Measurements from ENCODE around the gene PCSK4. TPM values are rescaled to one million over a fixed set of nuclear protein-coding genes. Genes with fewer than 3 reads are reported as not detected.

The PCSK4 gene
- total and polyA plus RNA-seq, 9 of the 15 experiments (the other 6 are each of a cell fraction or from before 2014, with no cell fraction given) = 0.01 to 9.1 (median 2.1) TPM; not detected in 1

- in situ Hi-C loops (cut with MboI) (no loop called here), intact Hi-C loops (cut with micrococcal nuclease) (no loop called here)
- CTCF ChIA-PET (ENCODE audit: low intra/inter-chr PET ratio) = no interaction called here
- Histone ChIP-seq H3K27me3 (ENCODE audit: control insufficient read depth in 2 of 2, insufficient read depth in 2 of 2, low read length in 2 of 2) (no peaks in the 10 kb centered on the region), H3K4me3 (no peak overlapping the region), H3K9me3 (replicated peaks; ENCODE audit: control insufficient read depth, insufficient read depth, low read depth, low read length) (no peaks in the 10 kb centered on the region), H3K4me1 (replicated peaks in 1 of 2; ENCODE audit: control insufficient read depth in 2 of 2, insufficient read depth in 2 of 2, low read length in 2 of 2) (peaks cover 6 to 74% of the 10 kb centered on the region in 2 experiments; a peak in 4 of 5 replicates), H2AFZ (ENCODE audit: low read depth, low read length) (no peak overlapping the region), H3K79me2 (ENCODE audit: control insufficient read depth, insufficient read depth, low read length) (peaks cover 21% of the 10 kb centered on the region), H3K36me3 (ENCODE audit: control insufficient read depth, insufficient read depth, low read length) (no peaks in the 10 kb centered on the region), H3K9me1 (ENCODE audit: control insufficient read depth, insufficient read depth, low read length) (no peaks in the 10 kb centered on the region), H4K20me1 (replicated peaks; ENCODE audit: control insufficient read depth, insufficient read depth, low read length) (peaks cover 14% of the 10 kb centered on the region), H3K4me2 (ENCODE audit: insufficient read depth, low read length) (no peak overlapping the region), H3K9ac (ENCODE audit: insufficient read depth in 1 of 2, low read depth in 2 of 2, low read length in 2 of 2) (no peak overlapping the region), H3K27ac (ENCODE audit: extremely low read depth, low read depth, low read length) (no peak overlapping the region)
- POLR2A ChIA-PET = no interaction called here
- DNase-seq (ENCODE audit: extremely low read depth in 1 of 4, low spot score in 3 of 4) (no peak), FAIRE-seq (no peak), ATAC-seq (no peak)
- TF ChIP-seq SREBF2 (CRISPR knock-in tag; IDR thresholded peaks at IDR 0.05) (no peak), POLR2G (IDR thresholded peaks at IDR 0.05; ENCODE audit: low read depth, low read length) (peak; percentile 18; the same call in 1 of the 2 replicates)
- 44% methylated on average over 17 of the region's 47 CpGs for WGBS (ENCODE audit: insufficient coverage, low coverage, missing lambda C conversion rate)
- no TSS peak for BruUV-seq (replicated peaks)
These were observed 21.3 kb downstream of the PCSK4 start for GRCh38 chr19:1468821-1469254.

- H3K9ac ChIP-seq (ENCODE audit: insufficient read depth in 1 of 2, low read depth in 2 of 2, low read length in 2 of 2) = no peak overlapping the region
- peaks cover 21% of the 10 kb centered on the region for H3K79me2 ChIP-seq (ENCODE audit: control insufficient read depth, insufficient read depth, low read length)
- 93% methylated on average over 20 of the region's 49 CpGs for WGBS (ENCODE audit: insufficient coverage, low coverage, missing lambda C conversion rate)
- H3K4me1 ChIP-seq (replicated peaks in 1 of 2; ENCODE audit: control insufficient read depth in 2 of 2, insufficient read depth in 2 of 2, low read length in 2 of 2) = peaks cover 6 to 70% of the 10 kb centered on the region in 2 experiments; a peak in 4 of 5 replicates
- BruUV-seq (replicated peaks) = no TSS peak
- H3K36me3 ChIP-seq (ENCODE audit: control insufficient read depth, insufficient read depth, low read length) = no peaks in the 10 kb centered on the region
- no peak for FAIRE-seq
- H3K27me3 ChIP-seq (ENCODE audit: control insufficient read depth in 2 of 2, insufficient read depth in 2 of 2, low read length in 2 of 2) = no peaks in the 10 kb centered on the region
- H3K4me2 ChIP-seq (ENCODE audit: insufficient read depth, low read length) = no peak overlapping the region
- peak; percentile 80; the same call in 1 of the 2 replicates for TF ChIP-seq HNRNPL (IDR thresholded peaks at IDR 0.05; ENCODE audit: low read depth, low read length)
- TF ChIP-seq EGR1 (conservative IDR thresholded peaks at IDR 0.05) = no peak
- TF ChIP-seq XRCC4 (IDR thresholded peaks at IDR 0.05; ENCODE audit: extremely low read depth, insufficient read depth, insufficient read length) = no peak
- TF ChIP-seq ZNF592 (IDR thresholded peaks at IDR 0.05) = no peak
- TF ChIP-seq POLR2H (tag; IDR thresholded peaks at IDR 0.05; ENCODE audit: low read depth) = no peak
- TF ChIP-seq CBX8 (IDR thresholded peaks at IDR 0.05; ENCODE audit: borderline replicate concordance, extremely low read depth, low read depth, low read length, poor library complexity, severe bottlenecking) = no peak
- peak; percentile 48 for TF ChIP-seq POLR2G (IDR thresholded peaks at IDR 0.05; ENCODE audit: low read depth, low read length)
- TF ChIP-seq ZNF79 (CRISPR knock-in tag; IDR thresholded peaks at IDR 0.05; ENCODE audit: low read depth) = no peak
- H3K9me3 ChIP-seq (replicated peaks; ENCODE audit: control insufficient read depth, insufficient read depth, low read depth, low read length) = no peaks in the 10 kb centered on the region
- DNase-seq (ENCODE audit: extremely low read depth in 1 of 4, low spot score in 3 of 4) = no peak
- ChIA-PET CTCF (ENCODE audit: low intra/inter-chr PET ratio) (no interaction called here), POLR2A (no interaction called here)
- peaks cover 14% of the 10 kb centered on the region for H4K20me1 ChIP-seq (replicated peaks; ENCODE audit: control insufficient read depth, insufficient read depth, low read length)
- H3K27ac ChIP-seq (ENCODE audit: extremely low read depth, low read depth, low read length) = no peak overlapping the region
- H3K9me1 ChIP-seq (ENCODE audit: control insufficient read depth, insufficient read depth, low read length) = no peaks in the 10 kb centered on the region
- no peak for ATAC-seq
- intact Hi-C loops (cut with micrococcal nuclease) (no loop called here), in situ Hi-C loops (cut with MboI) (no loop called here)
- H2AFZ ChIP-seq (ENCODE audit: low read depth, low read length) = no peak overlapping the region
- no peak overlapping the region for H3K4me3 ChIP-seq
These were observed 21.8 kb downstream of the PCSK4 start for GRCh38 chr19:1468274-1468820.
